Measurements from ENCODE around the gene FYCO1. TPM values are rescaled to one million over a fixed set of nuclear protein-coding genes. Genes with fewer than 3 reads are reported as not detected.

FYCO1 gene
- total and polyA plus RNA-seq, 2 of the 13 experiments (the other 11 are each of a cell fraction or from before 2014, with no cell fraction given), result 2.7 to 4.2 TPM

DNA sequence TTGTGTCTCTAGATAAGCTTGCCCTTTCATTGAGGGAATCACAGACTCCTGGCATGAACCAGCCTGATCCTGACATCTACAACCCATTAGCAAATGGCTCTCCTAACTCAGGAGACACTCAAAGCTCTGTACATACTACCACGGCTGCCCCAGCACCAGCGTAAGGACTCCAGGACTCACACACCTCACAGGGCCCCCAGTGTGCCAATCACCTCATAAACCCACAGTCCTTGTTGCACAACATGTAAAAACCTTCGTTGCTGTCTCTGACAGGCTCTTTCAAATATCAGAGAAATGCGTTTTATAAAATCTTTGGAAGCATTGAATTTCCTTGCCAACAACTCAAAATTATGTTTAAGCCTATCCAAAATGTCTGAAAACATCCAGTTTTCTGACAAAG is 7.3 kb downstream of the FYCO1 start:
- Histone ChIP-seq H3K9me3 (ENCODE audit: low read length) (no peaks in the 10 kb centered on the region), H3K27ac (ENCODE audit: extremely low read length, insufficient read depth, low read length) (no peak overlapping the region), H4K20me1 (ENCODE audit: insufficient read depth, low read length) (no peaks in the 10 kb centered on the region), H3K4me1 (ENCODE audit: insufficient read depth, low read length) (peaks cover 51% of the 10 kb centered on the region), H3K79me2 (ENCODE audit: insufficient read depth, low read length) (peaks cover 32% of the 10 kb centered on the region), H3K27me3 (ENCODE audit: control insufficient read depth in 1 of 2, insufficient read depth in 2 of 2, low read length in 2 of 2) (no peaks in the 10 kb centered on the region), H3K9ac (ENCODE audit: insufficient read depth, low read depth, low read length) (no peak overlapping the region), H3K4me3 (replicated peaks in 1 of 3; ENCODE audit: insufficient read depth in 1 of 3, low read depth in 2 of 3, low read length in 3 of 3) (no peak overlapping the region), H3K36me3 (replicated peaks in 1 of 2; ENCODE audit: control insufficient read depth in 1 of 2, insufficient read depth in 2 of 2, low read length in 2 of 2) (peaks cover 1 to 17% of the 10 kb centered on the region in 2 experiments; a peak in 3 of 5 replicates), H3K4me2 (ENCODE audit: low read depth, low read length) (no peak overlapping the region; the same call in 1 of the 2 replicates), H2AFZ (ENCODE audit: low read length) (no peak overlapping the region)
- no peak for FAIRE-seq
- TF ChIP-seq MAZ (IDR thresholded peaks at IDR 0.05; ENCODE audit: borderline replicate concordance, low read depth, low read length) (no peak), MAZ (CRISPR knock-in tag; IDR thresholded peaks at IDR 0.05; ENCODE audit: low read depth) (no peak), NFYB (CRISPR knock-in tag; IDR thresholded peaks at IDR 0.05) (no peak), ZNF253 (CRISPR knock-in tag; IDR thresholded peaks at IDR 0.05; ENCODE audit: borderline replicate concordance) (no peak), CEBPB (IDR thresholded peaks at IDR 0.05; ENCODE audit: borderline replicate concordance, low read depth, low read length) (peak; percentile 64; the same call in 1 of the 2 replicates)
- TF ChIP-seq, protein P1, sequence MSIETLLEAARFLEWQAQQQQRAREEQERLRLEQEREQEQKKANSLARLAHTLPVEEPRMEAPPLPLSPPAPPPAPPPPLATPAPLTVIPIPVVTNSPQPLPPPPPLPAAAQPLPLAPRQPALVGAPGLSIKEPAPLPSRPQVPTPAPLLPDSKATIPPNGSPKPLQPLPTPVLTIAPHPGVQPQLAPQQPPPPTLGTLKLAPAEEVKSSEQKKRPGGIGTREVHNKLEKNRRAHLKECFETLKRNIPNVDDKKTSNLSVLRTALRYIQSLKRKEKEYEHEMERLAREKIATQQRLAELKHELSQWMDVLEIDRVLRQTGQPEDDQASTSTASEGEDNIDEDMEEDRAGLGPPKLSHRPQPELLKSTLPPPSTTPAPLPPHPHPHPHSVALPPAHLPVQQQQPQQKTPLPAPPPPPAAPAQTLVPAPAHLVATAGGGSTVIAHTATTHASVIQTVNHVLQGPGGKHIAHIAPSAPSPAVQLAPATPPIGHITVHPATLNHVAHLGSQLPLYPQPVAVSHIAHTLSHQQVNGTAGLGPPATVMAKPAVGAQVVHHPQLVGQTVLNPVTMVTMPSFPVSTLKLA (IDR thresholded peaks at IDR 0.05), result no peak
- TF ChIP-seq, protein P2, sequence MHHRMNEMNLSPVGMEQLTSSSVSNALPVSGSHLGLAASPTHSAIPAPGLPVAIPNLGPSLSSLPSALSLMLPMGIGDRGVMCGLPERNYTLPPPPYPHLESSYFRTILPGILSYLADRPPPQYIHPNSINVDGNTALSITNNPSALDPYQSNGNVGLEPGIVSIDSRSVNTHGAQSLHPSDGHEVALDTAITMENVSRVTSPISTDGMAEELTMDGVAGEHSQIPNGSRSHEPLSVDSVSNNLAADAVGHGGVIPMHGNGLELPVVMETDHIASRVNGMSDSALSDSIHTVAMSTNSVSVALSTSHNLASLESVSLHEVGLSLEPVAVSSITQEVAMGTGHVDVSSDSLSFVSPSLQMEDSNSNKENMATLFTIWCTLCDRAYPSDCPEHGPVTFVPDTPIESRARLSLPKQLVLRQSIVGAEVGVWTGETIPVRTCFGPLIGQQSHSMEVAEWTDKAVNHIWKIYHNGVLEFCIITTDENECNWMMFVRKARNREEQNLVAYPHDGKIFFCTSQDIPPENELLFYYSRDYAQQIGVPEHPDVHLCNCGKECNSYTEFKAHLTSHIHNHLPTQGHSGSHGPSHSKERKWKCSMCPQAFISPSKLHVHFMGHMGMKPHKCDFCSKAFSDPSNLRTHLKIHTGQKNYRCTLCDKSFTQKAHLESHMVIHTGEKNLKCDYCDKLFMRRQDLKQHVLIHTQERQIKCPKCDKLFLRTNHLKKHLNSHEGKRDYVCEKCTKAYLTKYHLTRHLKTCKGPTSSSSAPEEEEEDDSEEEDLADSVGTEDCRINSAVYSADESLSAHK (CRISPR knock-in tag; IDR thresholded peaks at IDR 0.05; ENCODE audit: borderline replicate concordance), result no peak
- TF ChIP-seq, protein P3, sequence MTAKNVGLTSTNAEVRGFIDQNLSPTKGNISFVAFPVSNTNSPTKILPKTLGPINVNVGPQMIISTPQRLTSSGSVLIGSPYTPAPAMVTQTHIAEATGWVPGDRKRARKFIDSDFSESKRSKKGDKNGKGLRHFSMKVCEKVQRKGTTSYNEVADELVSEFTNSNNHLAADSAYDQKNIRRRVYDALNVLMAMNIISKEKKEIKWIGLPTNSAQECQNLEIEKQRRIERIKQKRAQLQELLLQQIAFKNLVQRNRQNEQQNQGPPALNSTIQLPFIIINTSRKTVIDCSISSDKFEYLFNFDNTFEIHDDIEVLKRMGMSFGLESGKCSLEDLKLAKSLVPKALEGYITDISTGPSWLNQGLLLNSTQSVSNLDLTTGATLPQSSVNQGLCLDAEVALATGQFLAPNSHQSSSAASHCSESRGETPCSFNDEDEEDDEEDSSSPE (CRISPR knock-in tag; IDR thresholded peaks at IDR 0.05), result no peak
- no TSS peak for BruUV-seq (replicated peaks)
- POLR2A ChIA-PET, result no interaction called here
- ATAC-seq, result no peak
- intact Hi-C loops (cut with micrococcal nuclease; ENCODE audit: unreplicated experiment) (no loop called here), in situ Hi-C loops (cut with HindIII; ENCODE audit: extremely low pct_ligation_motif_present, low pct_unique_long_range_greater_than_20kb) (no loop called here)
- WGBS (ENCODE audit: low lambda C conversion rate), result 68% methylated on average over 4 of the region's 4 CpGs
- no peak for DNase-seq (ENCODE audit: low spot score)
- CTCF ChIA-PET (ENCODE audit: low intra/inter-chr PET ratio, low total read pairs), result no interaction called here

All from HepG2 (cell line).